T-helper 1 cell treated with Interleukin-12 subunit alpha and Interleukin-12 subunit beta and Interleukin-4 antibody, amounts not matched to agents 30 ng/mL and 1 ng/mL, for 36 hours (primary cell): ENCODE data around the gene MFSD12. TPM values are rescaled to one million over a fixed set of nuclear protein-coding genes. Genes with fewer than 3 reads are reported as not detected.

Source experiments
- intact Hi-C: fragments of 100-400 bp; cut with micrococcal nuclease; formaldehyde crosslinking; loops from one replicate; pipeline ENCODE4 v1.15.1; 2024
- total RNA-seq: library from RNA; stranded (reverse); gene quantifications from 2 replicates; pipeline ENCODE4 v1.2.3, GENCODE V29; 2022

MFSD12 gene
- total RNA-seq, 1 donor from 2014 or later: 89.0 TPM

GRCh38 chr19:3510727-3511126 lies 46.7 kb downstream of the MFSD12 start:
- intact Hi-C loops: no loop called here

GRCh38 chr19:3509566-3509989 lies 47.8 kb downstream of the MFSD12 start:
- intact Hi-C loops: loop anchor here (5.0 to 10.0 kb wide), 7 partner anchors 325 to 1285 kb away; partner anchors contain the start of genes CHAF1A, EEF2, FEM1A and NCLN

- intact Hi-C loops: loop anchor here (5.0 to 10.0 kb wide), 7 partner anchors 324 to 1286 kb away; partner anchors contain the start of genes CHAF1A, EEF2, FEM1A and NCLN
Measured at GRCh38 chr19:3508771-3509535, 48.4 kb downstream of the MFSD12 start.

GRCh38 chr19:3508121-3508661 lies 49.2 kb downstream of the MFSD12 start:
- intact Hi-C loops: loop anchor here (5.0 to 10.0 kb wide), 7 partner anchors 323 to 1287 kb away; partner anchors contain the start of genes CHAF1A, EEF2, FEM1A and NCLN

- intact Hi-C loops: loop anchor here (2.0 to 10.0 kb wide), 8 partner anchors 119 to 1287 kb away; partner anchors contain the start of genes CACTIN, CHAF1A, EEF2 and FEM1A
Measured at GRCh38 chr19:3507371-3508120, 49.8 kb downstream of the MFSD12 start.

GRCh38 chr19:3506384-3507340 lies 50.7 kb downstream of the MFSD12 start:
- intact Hi-C loops: loop anchor here (1.0 to 10.0 kb wide), 14 partner anchors 27 to 1288 kb away; partner anchors contain the start of genes CACTIN, CHAF1A, EEF2 and FEM1A

GRCh38 chr19:3505598-3506383 lies 51.6 kb downstream of the MFSD12 start, which contains the start of gene FZR1:
Gene FZR1, plus strand, starts transcription at chr19:3506311. Its CDS starts 16,679 bp downstream, at chr19:3522990.
- intact Hi-C loops: loop anchor here (1.0 to 10.0 kb wide), 14 partner anchors 26 to 1289 kb away; partner anchors contain the start of genes CACTIN, CHAF1A, EEF2 and FEM1A

- intact Hi-C loops: loop anchor here (5.0 to 10.0 kb wide), 7 partner anchors 320 to 1290 kb away; partner anchors contain the start of genes CHAF1A, EEF2, FEM1A and NCLN
Measured at GRCh38 chr19:3504735-3505134, 52.7 kb downstream of the MFSD12 start.

- intact Hi-C loops: loop anchor here (10.0 kb wide), 6 partner anchors 318 to 1292 kb away; partner anchors contain the start of genes EEF2, FEM1A, NCLN and SGTA
Measured at GRCh38 chr19:3503036-3503572, 54.3 kb downstream of the MFSD12 start.

GRCh38 chr19:3501780-3502179 lies 55.6 kb downstream of the MFSD12 start:
- intact Hi-C loops: loop anchor here (10.0 kb wide), 6 partner anchors 317 to 1293 kb away; partner anchors contain the start of genes EEF2, FEM1A, NCLN and SGTA

- intact Hi-C loops: loop anchor here (1.0 to 10.0 kb wide), 7 partner anchors 65 to 1294 kb away; partner anchors contain the start of genes EEF2, FEM1A, NCLN and SGTA
Measured at GRCh38 chr19:3500429-3501101, 56.8 kb downstream of the MFSD12 start, which contains the start of gene DOHH. Gene DOHH, minus strand, starts transcription at chr19:3500674. Its CDS starts 3,860 bp downstream, at chr19:3496814.

- intact Hi-C loops: loop anchor here (1.0 to 10.0 kb wide), 7 partner anchors 65 to 1295 kb away; partner anchors contain the start of genes EEF2, FEM1A, NCLN and SGTA
Measured at GRCh38 chr19:3499738-3500428, 57.5 kb downstream of the MFSD12 start.

- intact Hi-C loops: no loop called here
Measured at GRCh38 chr19:3497757-3498520, 59.4 kb downstream of the MFSD12 start.

- intact Hi-C loops: no loop called here
Measured at GRCh38 chr19:3496392-3497273, 60.8 kb downstream of the MFSD12 start.

GRCh38 chr19:3494559-3494958 lies 62.8 kb downstream of the MFSD12 start:
- intact Hi-C loops: loop anchor here (1.0 kb wide), 1 partner anchor 15 kb away; no protein-coding TSS in a partner anchor
